Karpas-422 (cell line): ENCODE data around the gene ARL14EPL. TPM values are rescaled to one million over a fixed set of nuclear protein-coding genes. Genes with fewer than 3 reads are reported as not detected.

ENCODE experiments used
- DNase-seq: peaks from one replicate; pipeline ENCODE4 v3.0.0-alpha.2; 2015
- H2AFZ ChIP-seq: fragments of 200-600 bp; sonication (generic); 2 replicates; pipeline ENCODE4 v1.6.1; 2014; ENCODE audit warnings: antibody characterized with exemption, low read length, mixed read lengths
- H3K27ac ChIP-seq: fragments of 200-600 bp; sonication (generic); 2 replicates; pipeline ENCODE4 v1.5.1; 2014; ENCODE audit warnings: mild to moderate bottlenecking, low read length, moderate library complexity
- H3K27me3 ChIP-seq: fragments of 200-600 bp; sonication (generic); 2 replicates; pipeline ENCODE4 v1.6.1; 2014; ENCODE audit warnings: low read length, mixed read lengths
- H3K36me3 ChIP-seq: fragments of 200-600 bp; sonication (generic); 2 replicates; pipeline ENCODE4 v1.6.1; 2014; ENCODE audit warnings: low read length, mixed read lengths; ENCODE audit not compliant: insufficient read depth
- H3K4me1 ChIP-seq: fragments of 200-600 bp; sonication (generic); 2 replicates; pipeline ENCODE4 v1.6.1; 2014; ENCODE audit warnings: mild to moderate bottlenecking, low read length, mixed read lengths
- H3K4me2 ChIP-seq: fragments of 200-600 bp; sonication (generic); 2 replicates; pipeline ENCODE4 v1.6.1; 2014; ENCODE audit warnings: low read length, low read depth, mild to moderate bottlenecking; ENCODE audit not compliant: poor library complexity, severe bottlenecking
- H3K4me3 ChIP-seq: fragments of 200-600 bp; sonication (generic); 2 replicates; pipeline ENCODE4 v1.5.1; 2014; ENCODE audit warnings: mild to moderate bottlenecking, antibody characterized with exemption, low read length, mixed read lengths
- H3K79me2 ChIP-seq: fragments of 200-600 bp; sonication (generic); 2 replicates; pipeline ENCODE4 v1.6.1; 2014; ENCODE audit warnings: mild to moderate bottlenecking, low read length, mixed read lengths
- H3K9ac ChIP-seq: fragments of 200-600 bp; sonication (generic); 2 replicates; pipeline ENCODE4 v1.6.0; 2014; ENCODE audit warnings: low read length
- H3K9me2 ChIP-seq: fragments of 200-600 bp; sonication (generic), shearing (Covaris generic); replicated peaks from 2 replicates; pipeline ENCODE4 v1.6.0; 2014; ENCODE audit warnings: mild to moderate bottlenecking, low read length, moderate library complexity; ENCODE audit not compliant: insufficient read depth
- H3K9me3 ChIP-seq: fragments of 300-700, 200-600 bp; sonication (generic); 2 replicates; pipeline ENCODE4 v1.6.1; 2014; ENCODE audit warnings: low read length, mixed read lengths
- H4K20me1 ChIP-seq: fragments of 200-600 bp; sonication (generic); 2 replicates; pipeline ENCODE4 v1.6.1; 2014; ENCODE audit warnings: mild to moderate bottlenecking, antibody characterized with exemption, low read length, low read depth; ENCODE audit not compliant: insufficient read depth
- total RNA-seq: library from RNA; depleted of rRNA; stranded (reverse); fragments of >200 nt; shearing (Covaris generic); gene quantifications from 2 replicates; pipeline ENCODE4 v1.2.3, GENCODE V29; 2014; ENCODE audit warnings: low replicate concordance

The ARL14EPL gene
- total RNA-seq, 1 experiment from 2014 or later, result not detected

DNA sequence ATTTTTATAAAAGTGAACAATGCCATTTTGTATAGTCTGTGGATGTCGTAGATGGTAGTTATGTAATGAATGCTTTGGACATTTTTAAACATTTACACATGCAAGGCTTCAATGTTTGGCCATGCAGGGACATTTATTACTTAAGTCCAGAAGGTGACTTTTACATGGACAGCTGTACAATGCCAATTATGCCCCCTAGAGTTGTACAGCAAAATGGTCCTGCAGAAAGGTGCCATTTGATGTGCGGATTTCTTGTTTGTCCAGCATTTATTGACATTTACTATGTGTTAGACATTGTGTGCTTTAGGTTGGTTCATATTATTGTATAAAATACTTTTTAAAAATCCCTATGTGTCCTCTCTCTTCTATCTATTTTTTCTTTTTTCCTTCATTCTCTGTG is 30.1 kb downstream of the ARL14EPL start:
- Histone ChIP-seq H3K9me2 (no peaks in the 10 kb centered on the region), H3K9ac (no peak overlapping the region), H3K9me3 (no peaks in the 10 kb centered on the region), H3K27ac (no peak overlapping the region), H3K27me3 (no peaks in the 10 kb centered on the region; the same call in 1 of the 2 replicates), H4K20me1 (no peaks in the 10 kb centered on the region), H3K4me2 (no peak overlapping the region), H3K36me3 (no peaks in the 10 kb centered on the region), H2AFZ (no peak overlapping the region), H3K4me3 (no peak overlapping the region), H3K4me1 (peaks cover 18% of the 10 kb centered on the region), H3K79me2 (no peaks in the 10 kb centered on the region)
- DNase-seq, result no peak

GRCh38 chr5:116063950-116064349 is 31.7 kb downstream of the ARL14EPL start:
- no peaks in the 10 kb centered on the region; the same call in 1 of the 2 replicates for H3K27me3 ChIP-seq
- no peaks in the 10 kb centered on the region for H4K20me1 ChIP-seq
- H3K36me3 ChIP-seq, result no peaks in the 10 kb centered on the region
- DNase-seq, result no peak
- no peak overlapping the region for H3K9ac ChIP-seq
- H3K9me3 ChIP-seq, result no peaks in the 10 kb centered on the region
- H3K27ac ChIP-seq, result no peak overlapping the region
- no peaks in the 10 kb centered on the region for H3K9me2 ChIP-seq
- H3K79me2 ChIP-seq, result no peaks in the 10 kb centered on the region
- no peak overlapping the region for H3K4me3 ChIP-seq
- H2AFZ ChIP-seq, result no peak overlapping the region
- peaks cover 18% of the 10 kb centered on the region for H3K4me1 ChIP-seq
- no peak overlapping the region for H3K4me2 ChIP-seq

DNA sequence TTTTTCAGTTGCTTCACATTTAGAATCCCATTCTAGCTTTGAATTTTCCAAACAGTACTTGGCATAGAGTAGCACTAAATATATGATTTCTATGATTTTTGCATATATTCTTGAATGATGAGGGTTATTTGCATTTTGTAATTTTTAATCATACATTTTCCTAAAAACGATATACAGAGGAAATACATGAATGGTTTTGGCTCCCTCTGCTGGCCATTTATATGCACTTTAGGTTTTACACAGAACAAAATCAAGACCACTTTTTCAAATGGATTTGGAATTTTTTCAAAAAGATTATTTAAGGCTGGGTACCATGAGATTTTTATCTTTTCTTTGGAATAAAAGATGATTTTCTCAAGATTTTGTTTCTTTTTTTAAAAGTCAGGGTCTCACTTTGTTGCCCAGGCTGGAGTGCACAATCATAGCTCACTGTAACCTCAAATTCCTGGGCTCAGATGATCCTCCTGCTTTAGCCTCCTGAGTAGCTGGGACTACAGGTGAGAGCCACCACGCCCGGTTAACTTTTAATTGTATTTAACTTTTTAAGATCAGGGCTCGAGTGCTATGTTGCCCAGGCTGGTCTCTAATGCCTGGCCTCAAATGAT is 35.9 kb downstream of the ARL14EPL start:
- H3K36me3 ChIP-seq, result no peaks in the 10 kb centered on the region
- no peaks in the 10 kb centered on the region for H3K9me3 ChIP-seq
- peaks cover 5% of the 10 kb centered on the region for H3K4me1 ChIP-seq
- H3K27ac ChIP-seq, result no peak overlapping the region
- no peak overlapping the region for H3K4me2 ChIP-seq
- no peaks in the 10 kb centered on the region for H3K79me2 ChIP-seq
- peak; percentile 91 for DNase-seq
- no peaks in the 10 kb centered on the region for H4K20me1 ChIP-seq
- H2AFZ ChIP-seq, result no peak overlapping the region
- no peak overlapping the region for H3K9ac ChIP-seq
- no peaks in the 10 kb centered on the region for H3K9me2 ChIP-seq
- no peaks in the 10 kb centered on the region for H3K27me3 ChIP-seq
- no peak overlapping the region for H3K4me3 ChIP-seq

GRCh38 chr5:116071211-116071610 is 38.9 kb downstream of the ARL14EPL start:
- no peaks in the 10 kb centered on the region for H4K20me1 ChIP-seq

DNA sequence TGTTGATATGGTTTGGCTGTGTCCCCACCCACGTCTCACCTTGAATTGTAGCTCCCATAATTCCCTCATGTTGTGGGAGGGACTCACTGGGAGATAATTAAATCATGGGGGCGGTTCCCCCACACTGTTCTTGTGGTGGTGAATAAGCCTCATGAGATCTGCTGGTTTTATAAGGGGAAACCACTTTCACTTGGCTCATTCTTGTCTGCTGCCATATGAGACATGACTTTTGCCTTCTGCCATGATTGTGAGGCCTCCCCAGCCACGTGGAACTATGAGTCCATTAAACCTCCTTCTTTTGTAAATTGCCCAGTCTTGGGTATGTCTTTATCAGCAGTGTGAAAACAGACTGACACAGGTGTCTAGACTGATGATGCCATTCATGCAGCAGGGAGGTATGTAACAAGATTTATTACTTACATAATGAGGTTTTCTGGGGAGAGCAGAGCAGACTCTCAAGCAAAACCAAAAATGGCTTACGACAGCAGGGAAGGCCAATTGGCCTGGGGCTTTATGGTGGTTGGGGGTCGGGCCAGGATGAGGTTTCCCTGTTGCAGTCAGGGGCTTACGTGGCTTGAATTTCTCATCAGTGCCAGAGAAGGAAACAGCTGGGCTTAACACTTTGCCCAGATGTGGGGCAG is 43.0 kb downstream of the ARL14EPL start:
- Histone ChIP-seq H3K9me3 (no peaks in the 10 kb centered on the region), H2AFZ (no peak overlapping the region; the same call in 1 of the 2 replicates)

More at GRCh38 chr5:116071211-116071610, 38.9 kb downstream of the ARL14EPL start:
- no peaks in the 10 kb centered on the region; the same call in 1 of the 2 replicates for H3K36me3 ChIP-seq
- H3K4me1 ChIP-seq, result peaks cover 16% of the 10 kb centered on the region
- H3K27ac ChIP-seq, result no peak overlapping the region
- no peak overlapping the region for H2AFZ ChIP-seq
- H3K4me2 ChIP-seq, result no peak overlapping the region
- H3K9me2 ChIP-seq, result no peaks in the 10 kb centered on the region
- no peaks in the 10 kb centered on the region for H3K27me3 ChIP-seq
- H3K4me3 ChIP-seq, result no peak overlapping the region
- no peaks in the 10 kb centered on the region for H3K79me2 ChIP-seq
- H3K9me3 ChIP-seq, result no peaks in the 10 kb centered on the region
- DNase-seq, result no peak
- H3K9ac ChIP-seq, result no peak overlapping the region

DNA sequence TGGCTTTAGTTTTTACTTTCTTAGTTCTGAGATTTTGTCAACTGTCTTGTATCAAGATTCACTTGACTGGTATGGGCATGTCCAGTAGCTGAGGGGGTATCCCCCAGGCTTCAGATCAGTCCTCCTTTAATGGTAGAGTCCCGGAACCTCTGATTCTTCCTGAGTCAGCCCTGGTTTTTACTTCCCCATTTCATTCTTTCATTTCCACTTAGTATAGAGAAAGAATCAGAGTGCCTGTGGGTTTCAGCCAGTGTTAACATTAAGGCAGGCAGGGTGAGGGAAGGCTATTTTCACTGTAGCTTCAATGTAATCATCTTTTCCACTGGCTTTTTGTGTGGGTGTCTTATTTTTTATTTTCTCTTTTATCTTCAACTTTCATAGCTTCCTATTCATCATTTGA is 44.2 kb downstream of the ARL14EPL start:
- H3K4me3 ChIP-seq, result peak overlapping the region; percentile 38
- no peaks in the 10 kb centered on the region; the same call in 1 of the 2 replicates for H3K36me3 ChIP-seq
- H3K9me3 ChIP-seq, result no peaks in the 10 kb centered on the region
- H3K4me1 ChIP-seq, result peaks cover 31% of the 10 kb centered on the region
- H3K27me3 ChIP-seq, result no peaks in the 10 kb centered on the region
- DNase-seq, result peak; percentile 75
- H3K4me2 ChIP-seq, result peak overlapping the region; percentile 51
- H3K79me2 ChIP-seq, result no peaks in the 10 kb centered on the region
- H4K20me1 ChIP-seq, result no peaks in the 10 kb centered on the region
- peak overlapping the region; percentile 19; the same call in 1 of the 2 replicates for H3K27ac ChIP-seq
- peak overlapping the region; percentile 22; the same call in 1 of the 2 replicates for H2AFZ ChIP-seq
- H3K9me2 ChIP-seq, result no peaks in the 10 kb centered on the region
- H3K9ac ChIP-seq, result peak overlapping the region; percentile 36

More for the DNA sequence above, 43.0 kb downstream of the ARL14EPL start:
- Histone ChIP-seq H3K4me3 (no peak overlapping the region; the same call in 1 of the 2 replicates), H4K20me1 (no peaks in the 10 kb centered on the region), H3K4me1 (peaks cover 31% of the 10 kb centered on the region), H3K9me2 (no peaks in the 10 kb centered on the region), H3K27ac (no peak overlapping the region), H3K36me3 (no peaks in the 10 kb centered on the region; the same call in 1 of the 2 replicates), H3K27me3 (no peaks in the 10 kb centered on the region), H3K4me2 (peak overlapping the region; percentile 51), H3K79me2 (no peaks in the 10 kb centered on the region), H3K9ac (no peak overlapping the region)
- no peak for DNase-seq

DNA sequence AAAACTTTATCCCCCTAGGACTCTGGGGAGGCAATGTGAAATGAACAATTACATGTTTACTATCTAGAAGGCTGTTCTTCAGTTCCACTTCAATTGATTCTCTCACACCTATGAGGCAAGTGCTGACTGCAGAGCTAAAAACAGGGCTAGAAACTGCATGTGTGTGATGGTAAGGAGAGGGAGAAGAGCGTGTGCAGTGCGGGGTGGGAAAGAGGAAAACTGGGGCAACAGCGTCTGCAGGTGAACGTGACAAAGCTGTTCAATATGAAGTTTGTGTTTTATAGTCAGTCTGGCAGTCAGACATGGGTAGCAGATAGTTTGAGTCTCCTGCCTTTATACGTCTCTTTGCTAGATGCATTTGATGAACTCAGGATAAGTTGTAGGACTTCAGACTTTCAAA is 45.9 kb downstream of the ARL14EPL start:
- no peaks in the 10 kb centered on the region for H4K20me1 ChIP-seq
- H3K4me3 ChIP-seq, result no peak overlapping the region
- no peaks in the 10 kb centered on the region; the same call in 1 of the 2 replicates for H3K36me3 ChIP-seq
- H3K27me3 ChIP-seq, result no peaks in the 10 kb centered on the region
- H3K9me3 ChIP-seq, result no peaks in the 10 kb centered on the region
- no peaks in the 10 kb centered on the region for H3K79me2 ChIP-seq
- H3K9me2 ChIP-seq, result no peaks in the 10 kb centered on the region
- H3K4me1 ChIP-seq, result peaks cover 32% of the 10 kb centered on the region
- H3K27ac ChIP-seq, result no peak overlapping the region
- H2AFZ ChIP-seq, result no peak overlapping the region
- no peak overlapping the region for H3K4me2 ChIP-seq
- no peak for DNase-seq
- H3K9ac ChIP-seq, result no peak overlapping the region

- H2AFZ ChIP-seq, result no peak overlapping the region
- H3K9me2 ChIP-seq, result no peaks in the 10 kb centered on the region
- H3K4me3 ChIP-seq, result peak overlapping the region; percentile 75
- H3K79me2 ChIP-seq, result peaks cover 47% of the 10 kb centered on the region
- peaks cover 10% of the 10 kb centered on the region; the same call in 1 of the 2 replicates for H3K36me3 ChIP-seq
- peaks cover 34% of the 10 kb centered on the region for H3K4me1 ChIP-seq
- H3K27ac ChIP-seq, result peak overlapping the region; percentile 67
- no peaks in the 10 kb centered on the region for H3K27me3 ChIP-seq
- no peaks in the 10 kb centered on the region for H4K20me1 ChIP-seq
- no peaks in the 10 kb centered on the region for H3K9me3 ChIP-seq
- peak overlapping the region; percentile 94 for H3K4me2 ChIP-seq
- peak overlapping the region; percentile 75 for H3K9ac ChIP-seq
- DNase-seq, result peak; percentile 83
Measured at GRCh38 chr5:116084287-116084691, 52.0 kb downstream of the ARL14EPL start.
